Measurements from ENCODE around the gene UBE2V1.
"Not testable (repeated sequence)": the region's sequence is repeated elsewhere in the genome, so short reads cannot be mapped to it uniquely, and the experiment has no call there.

Gene UBE2V1

DNA sequence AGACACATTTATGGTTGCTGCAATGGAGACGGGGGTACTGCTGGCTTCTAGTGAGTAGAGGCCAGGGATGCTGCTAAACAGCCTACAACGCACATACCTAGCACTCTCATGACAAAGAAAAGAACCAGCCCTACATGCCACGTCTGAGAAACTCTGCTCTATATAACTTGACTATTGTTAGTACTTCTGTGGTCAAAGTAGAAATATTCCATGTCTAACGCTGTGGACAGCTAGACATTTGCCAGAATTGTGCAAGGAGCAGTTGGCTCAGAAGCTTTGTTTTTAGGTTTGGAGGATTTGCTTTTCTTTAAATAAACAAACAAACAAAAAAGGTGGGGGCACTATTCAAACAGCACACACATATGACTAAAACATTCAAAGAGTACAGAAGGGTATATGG, 20.5 kb downstream of the UBE2V1 start:
- no peak for DNase-seq

GRCh38 chr20:50089787-50090177, 23.2 kb downstream of the UBE2V1 start:
- DNase-seq = no peak

DNA sequence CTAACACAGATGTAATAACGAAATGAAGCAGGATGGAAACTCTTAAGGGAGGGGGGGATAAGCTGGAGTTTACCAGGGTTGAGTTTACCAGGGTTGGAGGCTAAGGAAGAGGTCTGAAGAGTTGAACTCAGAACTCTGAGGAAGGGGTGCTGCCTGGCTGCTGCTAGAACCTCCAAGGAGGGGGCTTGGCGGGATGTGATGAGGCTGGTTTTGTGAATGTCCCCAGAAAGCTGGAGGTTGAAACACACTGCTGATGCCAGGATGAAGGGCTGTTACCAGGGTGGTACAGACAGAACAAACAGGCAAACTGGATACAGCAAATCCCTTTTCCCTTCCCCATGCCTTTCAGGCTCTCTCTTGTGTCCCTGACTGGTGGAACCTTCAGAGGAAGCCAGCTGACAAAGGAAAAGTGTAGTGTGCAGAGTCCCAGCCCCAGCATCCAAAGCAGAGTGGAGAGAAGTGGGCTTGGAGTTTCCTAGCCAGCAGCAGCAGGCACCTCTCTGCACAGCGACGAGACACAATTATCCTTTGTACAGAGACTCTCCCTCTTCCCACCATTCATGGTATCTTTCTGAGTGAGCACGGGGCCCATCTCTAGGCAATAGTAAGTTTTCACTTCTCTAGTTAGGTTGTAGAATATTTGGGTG, 23.7 kb downstream of the UBE2V1 start:
- no peak for DNase-seq

- DNase-seq = no peak
Measured at GRCh38 chr20:50088022-50088421, 24.9 kb downstream of the UBE2V1 start.

DNA sequence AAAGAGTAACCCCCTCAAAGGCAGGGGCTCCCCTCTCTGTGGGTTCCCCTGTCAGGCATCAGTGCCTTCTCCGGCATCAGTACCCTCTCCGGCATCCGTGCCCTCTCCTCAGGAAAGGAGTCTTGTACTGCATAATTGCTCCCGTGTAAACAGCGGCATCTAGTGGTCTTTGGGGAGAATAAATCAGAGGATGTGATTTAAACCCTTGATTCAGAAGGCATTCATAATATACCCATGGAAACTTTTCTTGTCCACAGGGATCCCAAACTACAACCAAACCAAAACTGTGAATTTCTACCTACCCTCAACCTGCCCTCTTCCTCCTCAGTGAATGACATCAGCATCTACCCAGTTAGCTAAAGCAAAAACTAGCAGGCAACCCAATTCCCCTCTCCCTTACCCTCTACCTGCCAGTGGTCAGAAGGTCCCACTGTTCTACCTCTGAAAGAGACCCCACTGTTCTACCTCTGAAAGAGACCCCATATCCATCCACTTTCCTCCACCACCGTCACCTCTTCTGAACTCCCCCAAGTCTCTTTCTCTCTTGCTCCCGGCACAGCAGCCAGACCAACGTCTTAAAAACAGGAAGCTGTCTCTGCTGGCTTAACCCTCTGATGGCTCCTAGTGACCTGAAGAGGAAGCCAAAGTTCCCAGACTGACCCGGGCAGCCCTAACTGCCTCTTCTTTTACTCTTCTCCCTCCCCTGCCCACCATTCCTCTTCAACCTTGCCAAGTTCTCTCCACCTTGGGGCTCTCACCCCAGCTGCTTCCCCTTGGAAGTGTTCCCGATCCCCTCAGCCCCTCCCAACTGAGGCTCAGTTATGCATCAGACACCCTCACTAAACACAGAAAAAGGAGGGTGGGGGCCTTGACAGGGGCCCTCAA, 27.2 kb downstream of the UBE2V1 start:
- DNase-seq = no peak

GRCh38 chr20:50085146-50085480, 27.8 kb downstream of the UBE2V1 start:
- DNase-seq = no peak

GRCh38 chr20:50083034-50083433, 29.9 kb downstream of the UBE2V1 start:
- no peak for DNase-seq

GRCh38 chr20:50082056-50082455, 30.9 kb downstream of the UBE2V1 start:
- not testable (repeated sequence) for DNase-seq

GRCh38 chr20:50077818-50078601, 34.9 kb downstream of the UBE2V1 start:
- no peak for DNase-seq

GRCh38 chr20:50073500-50073899, 39.5 kb downstream of the UBE2V1 start:
- no peak for DNase-seq

GRCh38 chr20:50071039-50071888, 41.7 kb downstream of the UBE2V1 start:
- DNase-seq = no peak

GRCh38 chr20:50070361-50070760, 42.6 kb downstream of the UBE2V1 start:
- DNase-seq = no peak

GRCh38 chr20:50068041-50068651, 44.8 kb downstream of the UBE2V1 start:
- DNase-seq = no peak

GRCh38 chr20:50067461-50067860, 45.5 kb downstream of the UBE2V1 start:
- DNase-seq = no peak

DNA sequence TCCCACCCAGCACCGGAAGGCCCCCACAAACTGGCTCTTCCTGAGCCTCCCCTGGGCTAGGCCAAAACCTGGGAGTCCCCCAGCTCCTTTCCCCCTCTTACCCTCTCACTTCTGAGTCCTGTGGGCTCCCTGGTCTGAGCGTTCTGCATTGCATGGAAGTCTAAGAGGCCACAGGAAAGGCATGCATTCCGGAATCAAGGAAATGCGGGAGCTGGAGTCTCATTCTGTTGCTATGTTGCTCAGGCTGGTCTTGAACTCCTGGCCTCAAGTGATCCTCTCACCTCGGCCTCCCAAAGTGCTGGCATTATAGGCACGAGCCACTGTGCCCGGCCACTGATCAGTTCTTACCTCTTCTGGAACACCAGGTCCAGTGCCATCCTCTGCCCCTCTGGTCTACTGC, 45.9 kb downstream of the UBE2V1 start:
- no peak for DNase-seq

DNA sequence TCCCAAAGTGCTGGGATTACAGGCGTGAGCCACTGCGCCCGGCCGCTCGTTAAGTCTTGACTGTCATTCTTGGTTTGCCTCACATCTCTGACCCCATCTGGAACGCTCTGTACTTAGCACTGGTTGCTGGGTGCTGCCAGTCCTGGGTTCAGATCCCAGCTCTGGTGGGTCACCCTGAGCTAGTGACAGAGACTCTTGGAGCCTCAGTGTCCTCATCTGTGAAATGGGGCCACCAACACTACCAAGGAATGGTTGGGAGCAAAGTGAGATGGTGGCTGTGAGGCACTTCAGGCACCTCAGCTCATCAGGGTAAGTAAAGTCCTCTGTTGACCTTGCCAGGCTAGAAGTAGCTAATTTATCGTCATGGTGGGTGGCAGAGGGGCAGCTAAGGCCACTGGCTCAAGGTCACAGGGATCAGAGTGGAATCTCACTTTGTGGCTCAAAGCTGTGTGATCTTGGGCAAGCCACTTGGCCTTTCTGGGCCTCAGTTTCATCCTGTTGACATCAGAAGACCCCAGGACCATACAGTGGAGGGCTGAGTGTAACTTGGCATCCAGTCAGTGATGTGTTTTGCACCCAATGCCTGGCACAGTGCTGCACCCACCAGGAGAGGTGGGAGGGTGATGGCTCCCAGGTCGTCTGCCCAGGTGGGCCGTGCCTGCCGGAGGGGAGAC, 46.7 kb downstream of the UBE2V1 start:
- no peak for DNase-seq

GRCh38 chr20:50065325-50065615, 47.7 kb downstream of the UBE2V1 start:
- DNase-seq = no peak

- not testable (repeated sequence) for DNase-seq
Measured at GRCh38 chr20:50063763-50064162, 49.2 kb downstream of the UBE2V1 start.

GRCh38 chr20:50062006-50062838, 50.7 kb downstream of the UBE2V1 start:
- DNase-seq = no peak

DNA sequence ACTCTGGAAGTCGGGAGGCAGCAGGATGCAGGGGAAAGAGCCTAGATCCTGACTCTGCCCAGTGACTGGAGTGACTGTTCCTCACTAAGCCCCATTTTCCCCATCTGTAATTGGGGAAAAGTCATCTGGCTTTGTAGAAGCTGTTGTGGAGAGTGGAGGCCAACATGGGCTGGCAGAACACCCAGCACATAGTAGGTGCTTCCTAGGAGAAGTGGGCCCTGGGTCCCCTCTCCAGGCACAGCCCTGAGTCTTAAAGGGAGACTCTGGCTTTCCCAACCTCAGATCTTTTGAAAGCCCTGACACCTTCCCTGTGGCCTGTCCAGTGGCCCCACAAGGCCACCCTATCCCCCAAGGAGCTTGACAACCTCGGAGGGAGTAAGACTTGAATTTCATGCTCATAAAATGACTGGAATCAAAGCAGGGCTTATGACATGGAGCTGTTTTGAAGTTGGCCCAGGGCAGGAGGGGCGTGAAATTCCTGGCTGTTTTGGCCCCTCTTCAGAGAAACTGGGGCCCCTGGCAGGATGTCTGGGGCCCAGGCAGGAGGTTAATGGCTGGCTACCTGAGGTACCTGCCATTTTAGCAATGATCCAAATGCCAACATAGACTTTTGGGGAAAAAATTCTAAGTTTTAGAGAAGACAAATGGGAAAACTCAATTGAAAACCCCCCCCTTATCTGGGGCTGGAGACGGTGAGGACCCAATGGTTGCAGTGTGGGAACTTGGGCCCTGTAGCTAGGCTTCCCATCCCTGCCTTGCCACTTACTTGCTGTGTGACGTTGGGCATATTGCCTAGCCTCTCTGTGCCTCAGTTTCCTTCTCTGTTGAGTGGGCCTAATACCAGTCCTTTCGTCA, 51.6 kb downstream of the UBE2V1 start:
- no peak for DNase-seq

All from cortex of kidney (tissue), 1 donor.